Chondrocyte (in vitro differentiated cells): ENCODE measurements around the gene TNFRSF8. TPM values are rescaled to one million over a fixed set of nuclear protein-coding genes. Genes with fewer than 3 reads are reported as not detected.

Experiments
- DNase-seq: peaks from one replicate; pipeline ENCODE4 v3.0.0; 2021; ENCODE audit warnings: mixed read lengths, low spot score
- H3K27ac Mint-ChIP-seq: one replicate; pipeline ENCODE4 v1.8.0; 2021; ENCODE audit warnings: mild to moderate bottlenecking, moderate library complexity, mixed read lengths; ENCODE audit not compliant: unreplicated experiment
- H3K27me3 Mint-ChIP-seq: 2 replicates; pipeline ENCODE4 v1.8.0; 2021; ENCODE audit warnings: low read depth, mixed read lengths
- H3K36me3 Mint-ChIP-seq: 2 replicates; pipeline ENCODE4 v1.8.0; 2021; ENCODE audit warnings: low read depth, mixed read lengths
- H3K4me1 Mint-ChIP-seq: 2 replicates; pipeline ENCODE4 v1.8.0; 2021; ENCODE audit warnings: low read depth, mild to moderate bottlenecking, mixed read lengths
- H3K4me3 Mint-ChIP-seq: one replicate; pipeline ENCODE4 v1.8.0; 2021; ENCODE audit warnings: mild to moderate bottlenecking, moderate library complexity, mixed read lengths; ENCODE audit not compliant: unreplicated experiment
- H3K9me3 Mint-ChIP-seq: 2 replicates; pipeline ENCODE4 v1.8.0; 2021; ENCODE audit warnings: low read depth, mixed read lengths
- total RNA-seq: library from RNA; stranded (reverse); gene quantifications from 3 replicates; pipeline ENCODE4 v1.2.1, GENCODE V29; 2021
- TF ChIP-seq, protein P1 (sequence below): fragments of 200-600 bp; sonication (generic); IDR thresholded peaks from 2 replicates; pipeline ENCODE4 v1.5.0; 2021; ENCODE audit warnings: antibody characterized with exemption, mild to moderate bottlenecking, moderate library complexity

Gene TNFRSF8
- total RNA-seq, 1 donor from 2014 or later: not detected

DNA sequence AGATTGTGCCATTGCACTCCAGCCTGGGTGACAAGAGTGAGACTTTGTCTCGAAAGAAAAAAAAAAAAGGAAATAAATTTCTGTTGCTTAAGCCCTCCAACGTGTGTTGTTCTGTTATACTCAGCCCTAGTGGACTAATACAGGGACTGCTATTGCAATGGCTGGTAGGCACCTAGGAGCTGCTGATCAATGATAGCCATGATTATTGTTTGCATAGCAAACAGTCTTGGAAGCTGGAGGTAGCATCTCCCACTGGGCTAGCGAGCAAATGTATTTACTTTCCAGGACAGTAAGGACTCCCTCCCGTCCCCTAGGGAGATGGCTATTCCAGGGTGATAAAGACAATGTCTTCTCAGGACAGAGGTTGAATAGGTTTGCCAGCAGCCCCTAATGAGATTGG, 13.5 kb upstream of the TNFRSF8 start:
- H3K4me3 Mint-ChIP-seq: no peak overlapping the region
- no peaks in the 10 kb centered on the region for H3K36me3 Mint-ChIP-seq
- no peaks in the 10 kb centered on the region for H3K27me3 Mint-ChIP-seq
- TF ChIP-seq, protein P1, sequence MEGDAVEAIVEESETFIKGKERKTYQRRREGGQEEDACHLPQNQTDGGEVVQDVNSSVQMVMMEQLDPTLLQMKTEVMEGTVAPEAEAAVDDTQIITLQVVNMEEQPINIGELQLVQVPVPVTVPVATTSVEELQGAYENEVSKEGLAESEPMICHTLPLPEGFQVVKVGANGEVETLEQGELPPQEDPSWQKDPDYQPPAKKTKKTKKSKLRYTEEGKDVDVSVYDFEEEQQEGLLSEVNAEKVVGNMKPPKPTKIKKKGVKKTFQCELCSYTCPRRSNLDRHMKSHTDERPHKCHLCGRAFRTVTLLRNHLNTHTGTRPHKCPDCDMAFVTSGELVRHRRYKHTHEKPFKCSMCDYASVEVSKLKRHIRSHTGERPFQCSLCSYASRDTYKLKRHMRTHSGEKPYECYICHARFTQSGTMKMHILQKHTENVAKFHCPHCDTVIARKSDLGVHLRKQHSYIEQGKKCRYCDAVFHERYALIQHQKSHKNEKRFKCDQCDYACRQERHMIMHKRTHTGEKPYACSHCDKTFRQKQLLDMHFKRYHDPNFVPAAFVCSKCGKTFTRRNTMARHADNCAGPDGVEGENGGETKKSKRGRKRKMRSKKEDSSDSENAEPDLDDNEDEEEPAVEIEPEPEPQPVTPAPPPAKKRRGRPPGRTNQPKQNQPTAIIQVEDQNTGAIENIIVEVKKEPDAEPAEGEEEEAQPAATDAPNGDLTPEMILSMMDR: peak; percentile 13
- no peaks in the 10 kb centered on the region for H3K9me3 Mint-ChIP-seq
- no peak for DNase-seq
- peaks cover 13% of the 10 kb centered on the region for H3K4me1 Mint-ChIP-seq
- H3K27ac Mint-ChIP-seq: no peak overlapping the region

DNA sequence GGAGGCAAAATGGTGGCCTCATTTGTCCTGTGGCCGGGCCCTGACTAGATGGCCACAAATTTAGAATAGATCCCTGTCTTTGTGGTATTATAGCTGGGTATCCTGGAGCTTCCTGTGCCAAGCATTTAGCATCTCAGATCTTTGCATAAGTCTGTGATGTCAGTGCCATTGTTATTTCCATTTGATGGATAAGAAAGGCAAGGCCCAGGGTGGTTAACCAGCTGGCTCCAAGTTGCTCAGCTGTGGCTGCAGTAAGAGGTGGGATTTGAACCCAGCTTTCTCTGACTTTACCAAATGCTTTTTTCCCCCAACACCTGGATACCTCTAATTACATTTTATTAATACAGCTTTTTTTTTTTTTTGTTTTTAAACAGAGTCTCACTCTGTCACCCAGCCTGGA, 11.7 kb upstream of the TNFRSF8 start:
- TF ChIP-seq, protein P1: no peak
- Mint-ChIP-seq H3K4me3 (no peak overlapping the region), H3K9me3 (no peaks in the 10 kb centered on the region), H3K4me1 (peaks cover 13% of the 10 kb centered on the region), H3K27ac (no peak overlapping the region), H3K36me3 (no peaks in the 10 kb centered on the region), H3K27me3 (no peaks in the 10 kb centered on the region)
- DNase-seq: no peak

DNA sequence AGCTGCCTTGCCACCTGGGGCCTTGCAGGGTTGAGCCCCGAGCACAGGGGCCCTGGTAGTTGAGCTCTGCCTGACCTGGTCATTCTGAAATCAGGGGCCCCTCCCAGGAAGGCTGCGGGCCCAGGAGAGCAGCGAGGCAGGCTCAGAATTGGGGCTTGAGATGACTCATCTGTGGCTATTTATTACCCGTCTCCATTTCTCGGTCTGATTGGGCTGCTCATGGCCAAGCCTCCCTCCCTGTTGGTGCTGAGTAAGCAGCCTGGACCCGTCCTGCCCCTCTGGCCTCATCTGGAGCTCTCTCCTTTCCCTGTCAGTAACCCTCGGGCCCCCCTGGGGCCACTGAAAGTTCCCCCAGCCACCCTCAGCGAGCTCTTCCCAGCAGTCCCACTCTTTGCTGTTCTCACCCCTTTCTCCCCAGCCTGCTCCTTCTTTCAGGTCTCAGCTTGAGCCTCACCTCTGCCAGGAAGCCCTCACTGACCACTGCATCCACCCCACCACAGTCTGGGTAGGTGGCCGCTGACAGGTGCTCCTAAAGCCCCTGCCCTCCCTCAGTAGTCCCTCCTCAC, 11.0 kb upstream of the TNFRSF8 start:
- DNase-seq: no peak
- Mint-ChIP-seq H3K9me3 (no peaks in the 10 kb centered on the region), H3K4me3 (no peak overlapping the region), H3K4me1 (peaks cover 13% of the 10 kb centered on the region), H3K36me3 (no peaks in the 10 kb centered on the region), H3K27me3 (no peaks in the 10 kb centered on the region), H3K27ac (no peak overlapping the region)
- TF ChIP-seq, protein P1: no peak

DNA sequence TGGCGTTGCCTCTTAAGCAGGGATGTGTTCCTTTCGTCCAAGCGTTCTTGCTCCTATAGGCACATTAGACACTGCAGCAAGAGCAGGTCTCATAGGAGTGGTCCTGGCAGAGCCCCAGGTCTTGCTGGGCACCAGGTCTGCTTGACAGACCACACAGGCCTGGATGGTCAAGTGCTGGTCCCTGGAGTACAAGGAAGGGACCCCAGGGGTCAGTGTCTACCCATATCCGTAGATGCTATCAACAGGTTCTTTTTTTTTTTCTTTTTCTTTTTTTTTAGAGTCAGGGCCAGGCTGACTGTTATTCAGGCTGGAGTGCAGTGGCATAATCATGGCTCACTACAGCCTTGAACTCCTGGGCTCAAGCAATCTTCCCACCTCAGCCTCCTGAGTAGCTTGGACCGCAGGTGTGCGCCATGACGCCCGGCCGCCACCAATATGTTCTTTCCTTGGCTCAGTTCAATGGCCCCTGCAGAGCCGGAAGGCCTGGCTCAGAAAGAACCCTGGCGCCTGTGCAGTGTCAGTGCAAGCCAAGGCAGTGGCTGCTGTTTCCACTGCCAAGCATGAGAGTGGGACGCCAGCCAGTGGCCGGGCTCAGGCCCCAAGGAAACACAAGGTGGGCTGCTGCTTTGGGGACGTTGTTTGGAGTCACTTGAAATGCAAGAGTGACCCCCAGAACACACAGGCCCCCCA, 10.0 kb upstream of the TNFRSF8 start:
- Mint-ChIP-seq H3K4me1 (peaks cover 13% of the 10 kb centered on the region), H3K36me3 (no peaks in the 10 kb centered on the region), H3K27ac (no peak overlapping the region), H3K9me3 (no peaks in the 10 kb centered on the region), H3K27me3 (no peaks in the 10 kb centered on the region), H3K4me3 (no peak overlapping the region)
- DNase-seq: no peak
- TF ChIP-seq, protein P1: no peak

DNA sequence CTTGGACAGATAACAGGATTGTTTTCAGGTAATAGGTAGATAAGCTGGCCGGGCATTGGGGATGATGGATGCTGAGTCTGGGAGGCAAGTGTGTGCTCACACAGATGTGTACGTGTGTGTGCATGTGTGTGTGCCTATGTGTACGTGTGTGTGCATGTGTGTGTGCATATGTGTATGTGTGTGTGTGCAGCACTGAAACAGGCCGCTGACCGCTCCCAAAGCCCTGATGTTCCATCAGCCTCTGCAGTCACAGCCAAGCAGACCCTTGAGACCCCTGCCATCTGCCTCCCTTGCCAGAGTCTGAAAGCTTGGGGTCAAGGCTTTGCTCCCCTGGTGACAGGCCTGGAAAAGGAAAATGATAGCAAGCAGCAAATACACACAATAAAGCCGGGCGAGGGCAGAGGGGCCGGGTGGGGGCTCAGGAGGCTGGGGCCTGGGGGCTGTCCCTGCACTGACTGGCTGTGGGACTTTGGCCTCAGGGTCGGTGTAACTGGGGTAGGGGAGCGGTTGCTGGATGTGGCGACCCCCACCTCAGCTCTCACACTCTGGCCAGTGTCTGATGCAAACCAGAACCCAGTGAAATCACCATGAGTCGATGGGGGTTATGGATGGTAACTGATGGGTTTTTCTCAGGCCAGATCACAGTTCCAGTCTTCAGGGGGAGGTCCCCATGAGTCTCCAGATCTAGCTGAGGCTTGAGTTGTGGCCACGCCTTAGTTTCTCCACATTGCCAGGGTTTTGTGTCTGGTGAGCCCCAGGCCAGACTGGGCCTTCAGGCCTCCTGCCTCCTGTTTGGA, 9.2 kb upstream of the TNFRSF8 start:
- TF ChIP-seq, protein P1: no peak
- H3K36me3 Mint-ChIP-seq: no peaks in the 10 kb centered on the region
- H3K9me3 Mint-ChIP-seq: no peaks in the 10 kb centered on the region
- H3K27ac Mint-ChIP-seq: no peak overlapping the region
- peaks cover 13% of the 10 kb centered on the region for H3K4me1 Mint-ChIP-seq
- no peak for DNase-seq
- H3K4me3 Mint-ChIP-seq: no peak overlapping the region
- H3K27me3 Mint-ChIP-seq: no peaks in the 10 kb centered on the region
